ENCODE measurements around the gene PEF1. TPM values are rescaled to one million over a fixed set of nuclear protein-coding genes. Genes with fewer than 3 reads are reported as not detected.
A peak's percentile ranks its signal among the peaks of the same experiment; 100 is the strongest.

The PEF1 gene
- total RNA-seq, 4 donors from 2014 or later = 101 to 124 (median 115) TPM

- no peak for TF ChIP-seq CTCF (IDR thresholded peaks at IDR 0.05)
- TF ChIP-seq POLR2A (IDR thresholded peaks at IDR 0.05) = no peak
- no peak for DNase-seq (ENCODE audit: low spot score in 2 of 2)
- intact Hi-C loops (cut with DNase I; ENCODE audit: low total_unique reads) = no loop called here
- no peak overlapping the region for H3K4me3 ChIP-seq (ENCODE audit: low read depth, poor library complexity, severe bottlenecking)
- 70 to 72% methylated on average over 17 to 19 of the region's 19 CpGs for WGBS, 2 donors
Observed at GRCh38 chr1:31667065-31667785, 22.5 kb upstream of the PEF1 start.

GRCh38 chr1:31666263-31666963 is 21.7 kb upstream of the PEF1 start:
- intact Hi-C loops (cut with DNase I; ENCODE audit: low total_unique reads) = no loop called here
- no peak overlapping the region for H3K4me3 ChIP-seq (ENCODE audit: low read depth, poor library complexity, severe bottlenecking)
- TF ChIP-seq POLR2A (IDR thresholded peaks at IDR 0.05) (no peak), CTCF (IDR thresholded peaks at IDR 0.05) (no peak)
- peak in 1 of 2 donors; percentile 59 for DNase-seq (ENCODE audit: low spot score in 2 of 2)
- WGBS, 2 donors = 37 to 40% methylated on average over 10 of the region's 10 CpGs

DNA sequence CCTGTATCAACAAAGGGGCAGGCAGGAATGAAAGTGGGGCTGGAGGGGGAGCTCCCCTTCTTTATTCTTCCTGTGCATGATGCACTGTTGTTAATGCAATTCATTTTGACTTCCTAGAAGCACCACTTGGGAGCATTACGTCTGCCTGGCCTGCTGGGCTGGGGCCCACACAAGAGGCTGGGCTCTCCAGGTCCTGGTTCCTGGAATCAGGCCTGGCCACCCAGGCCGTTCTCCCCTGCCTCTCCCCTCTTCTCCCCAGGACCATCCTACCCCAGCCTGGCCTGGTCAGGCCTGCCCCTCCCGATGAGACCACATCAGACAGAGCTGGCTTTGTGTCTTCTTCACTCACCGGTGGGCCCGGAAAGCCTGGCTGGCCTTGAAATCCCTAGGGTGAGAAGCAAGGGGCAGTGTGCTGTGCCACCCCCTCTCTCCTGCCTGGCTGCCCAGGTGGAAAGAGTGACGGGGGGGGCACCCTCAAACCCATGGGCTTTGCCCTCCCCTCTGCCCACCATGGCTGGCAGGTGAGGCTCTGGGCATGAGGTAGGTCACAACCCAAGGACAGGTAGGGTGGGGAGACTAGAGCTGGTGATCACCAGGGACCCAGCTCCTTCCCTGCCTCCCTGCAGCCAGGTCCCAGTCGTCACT is 20.7 kb upstream of the PEF1 start:
- DNase-seq (ENCODE audit: low spot score in 2 of 2) = no peak
- intact Hi-C loops (cut with DNase I; ENCODE audit: low total_unique reads) = no loop called here
- no peak for TF ChIP-seq CTCF (IDR thresholded peaks at IDR 0.05)
- TF ChIP-seq POLR2A (IDR thresholded peaks at IDR 0.05) = no peak

DNA sequence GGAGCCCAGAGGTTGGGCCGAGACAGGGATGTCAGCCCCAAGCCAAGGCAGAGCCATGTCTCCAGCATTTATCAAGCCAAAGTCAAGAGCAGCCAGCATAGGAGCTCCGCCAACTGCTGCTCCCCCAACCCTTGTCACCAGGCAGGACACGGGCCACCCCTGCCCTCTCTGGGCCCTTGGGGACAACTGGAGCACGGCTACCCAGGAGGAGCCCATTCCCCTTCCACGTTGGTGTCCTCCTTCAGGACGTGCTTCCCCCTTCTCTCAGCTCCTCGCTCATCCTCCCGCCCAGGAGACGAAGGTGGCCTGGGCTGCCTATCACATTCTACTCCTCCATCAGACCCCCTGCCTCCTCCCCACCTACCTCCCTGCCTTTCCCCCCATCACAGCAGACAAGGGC is 19.9 kb upstream of the PEF1 start:
- no peak for DNase-seq (ENCODE audit: low spot score in 2 of 2)
- no peak overlapping the region for H3K4me3 ChIP-seq (ENCODE audit: low read depth, poor library complexity, severe bottlenecking)
- intact Hi-C loops (cut with DNase I; ENCODE audit: low total_unique reads) = no loop called here
- 79 to 81% methylated on average over 9 of the region's 9 CpGs for WGBS, 2 donors
- TF ChIP-seq POLR2A (IDR thresholded peaks at IDR 0.05) = no peak
- TF ChIP-seq CTCF (IDR thresholded peaks at IDR 0.05) = no peak

More for the DNA sequence above, 20.7 kb upstream of the PEF1 start:
- H3K4me3 ChIP-seq (ENCODE audit: low read depth, poor library complexity, severe bottlenecking) = no peak overlapping the region
- 81 to 88% methylated on average over 7 of the region's 7 CpGs for WGBS, 2 donors

DNA sequence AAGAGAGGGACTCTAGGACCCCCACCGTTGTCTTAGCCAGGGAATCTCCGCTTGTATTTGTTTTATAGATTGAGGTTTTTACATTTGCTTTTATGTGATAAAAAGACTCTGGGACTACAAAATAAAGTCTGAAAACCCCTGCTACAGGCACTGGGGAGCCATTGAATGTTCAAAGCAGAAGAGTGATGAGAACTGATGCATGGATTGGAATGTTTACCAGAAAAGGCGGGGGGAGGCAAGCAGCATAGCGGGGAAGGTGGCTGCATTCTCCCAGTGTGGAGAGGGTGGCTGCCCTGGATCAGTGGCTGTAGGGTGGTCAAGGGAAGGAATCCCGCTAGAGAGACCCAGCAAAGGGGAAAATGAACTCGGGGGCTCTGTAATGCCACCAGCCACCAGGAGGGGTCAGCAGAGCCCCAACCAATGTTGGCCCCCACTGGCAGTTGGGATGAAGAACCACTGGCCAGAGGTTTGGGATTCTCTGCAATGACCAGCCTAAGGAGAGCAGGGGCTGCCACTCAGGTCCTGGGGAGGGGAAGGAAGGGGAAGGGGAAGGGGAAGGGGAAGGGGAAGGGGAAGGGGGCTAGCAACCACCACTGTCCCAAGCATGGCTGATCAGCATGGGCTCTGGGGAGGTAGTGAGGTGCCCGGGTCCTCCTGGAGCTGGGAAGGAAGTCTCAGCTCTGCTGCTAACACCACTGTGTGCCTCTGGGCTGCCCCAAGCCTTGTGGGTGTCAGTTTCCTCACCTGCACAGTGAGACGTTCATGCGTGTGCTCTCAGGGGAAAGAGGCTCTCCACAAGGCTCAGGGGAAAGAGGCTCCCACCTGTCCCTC is 19.2 kb upstream of the PEF1 start:
- intact Hi-C loops (cut with DNase I; ENCODE audit: low total_unique reads) = no loop called here
- no peak overlapping the region for H3K4me3 ChIP-seq (ENCODE audit: low read depth, poor library complexity, severe bottlenecking)
- TF ChIP-seq CTCF (IDR thresholded peaks at IDR 0.05) (peak in 1 of 3 donors; percentile 72), POLR2A (IDR thresholded peaks at IDR 0.05) (no peak)
- peak in 1 of 2 donors; percentile 93 for DNase-seq (ENCODE audit: low spot score in 2 of 2)
- 62 to 65% methylated on average over 9 of the region's 9 CpGs for WGBS, 2 donors
